Astrocyte (in vitro differentiated cells and primary cell): Measurements from ENCODE around the gene GPRC5B.

Experiments
- CTCF ChIP-seq: IDR thresholded peaks from 2 replicates; pipeline ENCODE4 v1.5.1; 2011; ENCODE audit warnings: low read depth, mild to moderate bottlenecking, inconsistent platforms, low read length, moderate library complexity; ENCODE audit not compliant: insufficient read depth
- EZH2 ChIP-seq: IDR thresholded peaks from 2 replicates; pipeline ENCODE4 v1.6.1; 2012; ENCODE audit warnings: mild to moderate bottlenecking, low read length, inconsistent platforms; ENCODE audit not compliant: insufficient read depth

- no peak for TF ChIP-seq CTCF
- no peak for TF ChIP-seq EZH2
These were observed 16.5 kb upstream of the GPRC5B start for GRCh38 chr16:19901164-19901563.
